Measurements from ENCODE around the gene MS4A18. TPM values are rescaled to one million over a fixed set of nuclear protein-coding genes. Genes with fewer than 3 reads are reported as not detected.
"Not testable (repeated sequence)": the region's sequence is repeated elsewhere in the genome, so short reads cannot be mapped to it uniquely, and the experiment has no call there.

The MS4A18 gene
- 0.75 and 3.5 TPM in 2 replicates for total RNA-seq (ENCODE audit: low replicate concordance)
- long read RNA-seq, partial matches to known transcripts = 0 of 2 reads
- long read RNA-seq, other reads (novel, unspliced or antisense) = 2 of 2 reads

DNA sequence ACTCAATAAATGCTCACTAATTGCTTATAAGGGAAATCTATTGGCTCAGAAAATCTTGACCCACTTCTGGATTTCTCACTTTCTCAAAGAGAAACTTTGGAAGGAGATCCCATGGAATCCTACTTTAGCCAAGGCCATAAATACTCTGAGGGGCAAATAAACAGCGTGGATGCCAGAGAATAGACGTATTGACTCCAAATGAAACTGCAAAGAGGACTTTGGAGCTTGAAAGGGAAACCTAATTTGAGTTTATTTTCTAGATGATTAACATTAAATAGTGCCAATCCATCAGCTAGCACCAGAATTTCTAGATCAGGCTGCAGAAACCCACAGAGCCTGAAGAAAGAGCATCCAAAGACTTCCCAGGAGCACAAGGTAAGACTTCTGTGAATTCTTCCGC lies at the start of gene MS4A18:
TSS of gene MS4A18 (plus strand) at position 301 of the 400 bp plus-strand sequence.
- Mint-ChIP-seq H3K36me3 (no peaks in the 10 kb centered on the region), H3K9me3 (no peaks in the 10 kb centered on the region), H3K4me3 (no peak within 1 kb of the TSS), H3K4me1 (ENCODE audit: unreplicated experiment) (no peaks in the 10 kb centered on the region), H3K27ac (no peak within 1 kb of the TSS), H3K27me3 (peaks cover 34% of the 10 kb centered on the region)
- TF ChIP-seq, protein P1, sequence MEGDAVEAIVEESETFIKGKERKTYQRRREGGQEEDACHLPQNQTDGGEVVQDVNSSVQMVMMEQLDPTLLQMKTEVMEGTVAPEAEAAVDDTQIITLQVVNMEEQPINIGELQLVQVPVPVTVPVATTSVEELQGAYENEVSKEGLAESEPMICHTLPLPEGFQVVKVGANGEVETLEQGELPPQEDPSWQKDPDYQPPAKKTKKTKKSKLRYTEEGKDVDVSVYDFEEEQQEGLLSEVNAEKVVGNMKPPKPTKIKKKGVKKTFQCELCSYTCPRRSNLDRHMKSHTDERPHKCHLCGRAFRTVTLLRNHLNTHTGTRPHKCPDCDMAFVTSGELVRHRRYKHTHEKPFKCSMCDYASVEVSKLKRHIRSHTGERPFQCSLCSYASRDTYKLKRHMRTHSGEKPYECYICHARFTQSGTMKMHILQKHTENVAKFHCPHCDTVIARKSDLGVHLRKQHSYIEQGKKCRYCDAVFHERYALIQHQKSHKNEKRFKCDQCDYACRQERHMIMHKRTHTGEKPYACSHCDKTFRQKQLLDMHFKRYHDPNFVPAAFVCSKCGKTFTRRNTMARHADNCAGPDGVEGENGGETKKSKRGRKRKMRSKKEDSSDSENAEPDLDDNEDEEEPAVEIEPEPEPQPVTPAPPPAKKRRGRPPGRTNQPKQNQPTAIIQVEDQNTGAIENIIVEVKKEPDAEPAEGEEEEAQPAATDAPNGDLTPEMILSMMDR (conservative IDR thresholded peaks at IDR 0.05) = no peak
- DNase-seq (ENCODE audit: extremely low spot score, unreplicated experiment) = no peak

DNA sequence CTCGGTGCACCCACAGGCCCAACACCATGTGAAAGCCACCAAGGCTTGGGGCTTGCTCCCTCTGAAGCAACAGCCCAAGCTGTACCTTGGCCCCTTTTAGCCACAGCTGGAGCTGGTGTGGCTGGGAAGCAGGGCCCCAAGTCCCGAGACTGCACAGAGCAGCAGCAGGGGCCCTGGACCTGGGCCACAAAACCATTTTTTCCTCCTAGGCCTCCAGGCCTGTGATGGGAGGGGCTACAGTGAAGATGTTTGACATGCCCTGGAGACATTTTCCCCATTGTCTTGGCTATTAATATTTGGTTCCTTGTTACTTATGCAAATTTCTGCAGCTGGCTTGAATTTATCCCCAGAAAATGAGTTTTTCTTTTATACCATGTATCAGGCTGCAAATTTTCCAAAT lies 46.3 kb upstream of the MS4A18 start:
- not testable (repeated sequence) for H3K9me3 Mint-ChIP-seq; H3K27me3 Mint-ChIP-seq; H3K27ac Mint-ChIP-seq; H3K4me3 Mint-ChIP-seq; H3K36me3 Mint-ChIP-seq; DNase-seq (ENCODE audit: extremely low spot score, unreplicated experiment); H3K4me1 Mint-ChIP-seq (ENCODE audit: unreplicated experiment)

DNA sequence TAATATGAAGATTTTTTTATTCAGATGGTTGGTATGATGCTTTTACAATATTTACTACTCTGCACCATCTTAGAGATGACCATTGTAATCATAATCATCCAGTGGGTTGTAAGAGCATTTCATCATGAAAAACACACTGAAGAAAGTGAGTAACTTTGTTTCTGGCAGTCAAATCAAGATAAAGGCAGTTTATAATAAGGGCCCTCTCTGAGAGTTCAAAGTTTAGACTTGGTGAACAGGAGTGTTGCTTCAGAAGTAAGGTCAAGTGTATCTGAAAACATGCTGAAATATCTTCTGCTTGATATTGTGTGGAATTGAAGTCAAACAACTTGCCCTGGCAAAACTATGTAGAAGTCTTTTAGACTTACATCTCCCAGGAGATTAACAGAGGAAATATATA lies 44.6 kb upstream of the MS4A18 start:
- H3K27me3 Mint-ChIP-seq = no peaks in the 10 kb centered on the region
- no peaks in the 10 kb centered on the region for H3K4me1 Mint-ChIP-seq (ENCODE audit: unreplicated experiment)
- DNase-seq (ENCODE audit: extremely low spot score, unreplicated experiment) = no peak
- no peak overlapping the region for H3K27ac Mint-ChIP-seq
- H3K9me3 Mint-ChIP-seq = peaks cover 9% of the 10 kb centered on the region
- TF ChIP-seq, protein P1 (conservative IDR thresholded peaks at IDR 0.05) = no peak
- no peak overlapping the region for H3K4me3 Mint-ChIP-seq
- no peaks in the 10 kb centered on the region for H3K36me3 Mint-ChIP-seq

DNA sequence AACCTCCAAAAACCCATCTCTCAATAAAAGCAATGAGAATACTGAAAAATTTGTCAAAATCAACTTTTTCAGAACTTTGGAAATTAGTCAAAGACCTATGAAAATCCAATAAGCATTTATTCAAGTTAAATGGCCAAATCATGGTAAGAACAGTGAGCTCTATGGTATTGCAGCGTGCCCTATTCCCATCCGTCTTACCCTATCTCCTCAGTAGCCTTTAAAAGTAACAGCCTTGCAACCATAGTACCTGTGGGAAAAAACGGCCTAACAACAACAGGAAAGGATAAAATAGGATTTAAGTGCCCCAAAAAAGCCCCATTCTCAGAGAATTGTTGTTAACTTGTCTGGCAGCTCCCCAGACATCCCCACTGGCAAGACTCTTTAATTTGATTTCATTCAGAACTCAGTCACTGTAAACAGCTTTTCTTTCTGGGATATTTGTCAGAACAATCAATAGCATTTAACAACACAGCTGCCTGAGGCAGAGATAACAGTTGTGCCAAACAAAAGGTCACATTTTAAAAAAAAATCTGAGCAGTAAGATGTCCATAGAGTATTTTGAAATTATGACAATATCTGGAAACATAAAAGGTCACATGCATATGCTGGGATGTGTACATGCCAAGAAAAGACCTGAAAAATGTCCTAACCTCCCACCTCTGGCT lies 43.9 kb upstream of the MS4A18 start:
- H3K36me3 Mint-ChIP-seq = no peaks in the 10 kb centered on the region
- H3K4me1 Mint-ChIP-seq (ENCODE audit: unreplicated experiment) = no peaks in the 10 kb centered on the region
- no peaks in the 10 kb centered on the region for H3K27me3 Mint-ChIP-seq
- no peak overlapping the region for H3K27ac Mint-ChIP-seq
- no peak overlapping the region for H3K4me3 Mint-ChIP-seq
- TF ChIP-seq, protein P1 (conservative IDR thresholded peaks at IDR 0.05) = no peak
- no peak for DNase-seq (ENCODE audit: extremely low spot score, unreplicated experiment)
- peaks cover 9% of the 10 kb centered on the region for H3K9me3 Mint-ChIP-seq

DNA sequence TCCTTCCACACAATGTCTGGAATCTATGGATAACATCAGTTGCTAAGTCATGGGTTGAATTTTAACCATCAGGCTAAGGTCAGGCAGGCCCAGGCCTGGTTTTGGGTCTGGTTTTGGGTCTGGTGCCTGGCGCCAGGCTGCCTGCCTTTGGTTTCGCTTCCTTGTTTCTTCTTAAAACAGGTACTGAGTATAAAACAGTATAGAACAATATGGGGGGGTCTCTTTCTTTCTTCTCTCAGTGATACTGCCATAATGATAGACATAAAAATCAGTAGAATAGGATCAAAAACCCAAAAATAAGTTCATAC lies 40.0 kb upstream of the MS4A18 start:
- not testable (repeated sequence) for H3K9me3 Mint-ChIP-seq; H3K4me1 Mint-ChIP-seq (ENCODE audit: unreplicated experiment); H3K27ac Mint-ChIP-seq

DNA sequence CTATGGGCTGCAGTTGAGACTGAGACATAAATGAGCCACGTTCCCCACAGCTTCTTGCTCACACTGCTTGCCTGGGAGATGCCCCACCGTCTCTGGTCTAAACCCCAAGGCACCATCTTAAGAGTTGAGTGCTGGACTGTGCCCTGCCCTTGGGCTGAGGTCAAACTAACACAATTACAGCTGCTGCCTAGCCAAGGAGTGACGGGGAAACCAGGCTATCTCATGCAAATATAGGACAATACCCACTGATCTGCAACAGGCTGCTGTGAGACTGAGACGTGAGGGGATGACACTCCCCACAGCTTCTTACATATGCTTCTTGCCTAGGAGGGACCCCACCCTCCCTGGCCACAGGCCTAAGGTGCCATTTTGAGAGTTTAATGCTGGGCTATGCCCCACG lies 32.9 kb upstream of the MS4A18 start:
- Mint-ChIP-seq H3K9me3 (no peaks in the 10 kb centered on the region), H3K4me3 (no peak overlapping the region), H3K4me1 (ENCODE audit: unreplicated experiment) (no peaks in the 10 kb centered on the region), H3K27ac (no peak overlapping the region), H3K27me3 (no peaks in the 10 kb centered on the region), H3K36me3 (no peaks in the 10 kb centered on the region)
- TF ChIP-seq, protein P1 (conservative IDR thresholded peaks at IDR 0.05) = no peak
- no peak for DNase-seq (ENCODE audit: extremely low spot score, unreplicated experiment)

More for the DNA sequence above, 40.0 kb upstream of the MS4A18 start:
- not testable (repeated sequence) for H3K36me3 Mint-ChIP-seq; H3K27me3 Mint-ChIP-seq; H3K4me3 Mint-ChIP-seq; DNase-seq (ENCODE audit: extremely low spot score, unreplicated experiment)

DNA sequence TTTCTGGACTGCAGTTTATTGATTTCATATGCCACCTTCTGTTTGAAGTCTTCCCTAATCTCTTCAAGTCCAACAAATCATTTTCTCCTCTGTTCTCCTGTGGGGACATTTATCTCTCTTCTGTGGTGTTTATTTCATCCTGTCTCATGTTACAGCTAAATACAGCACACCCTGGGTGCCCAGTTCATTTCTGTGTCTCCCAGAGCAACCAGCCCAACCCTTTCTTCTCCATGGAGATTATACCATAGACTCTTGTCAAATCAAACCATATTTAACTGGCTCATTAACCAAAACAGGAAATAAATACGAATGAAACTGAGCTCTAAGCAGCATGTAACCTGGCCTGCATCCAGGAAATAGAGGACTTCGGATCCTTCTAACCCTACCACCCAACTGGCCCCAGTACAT lies 25.2 kb upstream of the MS4A18 start, which contains the start of gene MS4A8:
TSS of gene MS4A8 (plus strand) at position 329 of the 408 bp plus-strand sequence. CDS start 1,249 bp downstream, outside the sequence.
- Mint-ChIP-seq H3K9me3 (no peaks in the 10 kb centered on the region), H3K27ac (no peak within 1 kb of the TSS), H3K4me1 (ENCODE audit: unreplicated experiment) (peaks cover 6% of the 10 kb centered on the region), H3K36me3 (no peaks in the 10 kb centered on the region), H3K4me3 (no peak within 1 kb of the TSS), H3K27me3 (peaks cover 3% of the 10 kb centered on the region)
- no peak for DNase-seq (ENCODE audit: extremely low spot score, unreplicated experiment)
- TF ChIP-seq, protein P1 (conservative IDR thresholded peaks at IDR 0.05) = no peak
